ENCODE measurements around the gene LRRC53.

LRRC53 gene

DNA sequence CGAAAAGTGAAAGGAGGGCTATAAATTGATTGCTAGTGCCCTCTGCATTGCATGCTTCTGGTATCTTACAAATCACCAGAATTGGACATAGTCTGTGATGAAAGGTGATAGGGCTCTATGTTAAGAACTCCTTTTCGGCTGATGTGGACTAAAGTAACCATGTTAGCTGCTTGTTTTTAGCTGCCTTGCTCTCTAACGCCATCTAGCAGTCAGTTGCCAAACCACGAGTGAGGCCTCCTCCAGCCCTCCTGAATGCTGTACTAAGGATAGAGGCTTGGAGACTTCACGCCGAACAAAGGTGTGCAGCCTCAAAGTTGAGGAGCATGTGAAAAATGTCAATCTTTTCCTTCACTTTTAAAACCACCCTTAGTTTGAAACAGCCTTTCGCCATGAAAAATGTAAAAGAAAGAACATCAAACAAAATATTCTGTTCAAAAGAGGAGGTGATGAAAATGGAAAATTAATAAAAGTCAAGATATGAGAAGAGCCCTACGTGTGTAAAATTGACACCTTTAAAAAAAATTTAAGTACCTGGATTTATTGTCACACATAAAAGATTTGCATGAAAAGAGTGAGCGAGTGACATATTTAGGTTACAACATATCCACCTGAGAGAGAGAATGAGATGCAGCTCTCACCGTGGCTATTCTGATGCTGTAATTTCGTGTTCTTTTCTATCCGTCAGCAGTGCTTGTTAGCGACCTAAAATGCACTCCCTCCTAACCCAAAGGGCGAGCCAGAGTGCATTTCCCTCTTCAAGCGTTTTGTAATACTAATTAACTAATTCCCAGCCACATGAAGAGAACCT, 8.1 kb downstream of the LRRC53 start:
- no peak overlapping the region for H3K4me3 Mint-ChIP-seq
- peaks cover 3% of the 10 kb centered on the region for H3K27me3 Mint-ChIP-seq (ENCODE audit: low read depth)
- TF ChIP-seq, protein P1, sequence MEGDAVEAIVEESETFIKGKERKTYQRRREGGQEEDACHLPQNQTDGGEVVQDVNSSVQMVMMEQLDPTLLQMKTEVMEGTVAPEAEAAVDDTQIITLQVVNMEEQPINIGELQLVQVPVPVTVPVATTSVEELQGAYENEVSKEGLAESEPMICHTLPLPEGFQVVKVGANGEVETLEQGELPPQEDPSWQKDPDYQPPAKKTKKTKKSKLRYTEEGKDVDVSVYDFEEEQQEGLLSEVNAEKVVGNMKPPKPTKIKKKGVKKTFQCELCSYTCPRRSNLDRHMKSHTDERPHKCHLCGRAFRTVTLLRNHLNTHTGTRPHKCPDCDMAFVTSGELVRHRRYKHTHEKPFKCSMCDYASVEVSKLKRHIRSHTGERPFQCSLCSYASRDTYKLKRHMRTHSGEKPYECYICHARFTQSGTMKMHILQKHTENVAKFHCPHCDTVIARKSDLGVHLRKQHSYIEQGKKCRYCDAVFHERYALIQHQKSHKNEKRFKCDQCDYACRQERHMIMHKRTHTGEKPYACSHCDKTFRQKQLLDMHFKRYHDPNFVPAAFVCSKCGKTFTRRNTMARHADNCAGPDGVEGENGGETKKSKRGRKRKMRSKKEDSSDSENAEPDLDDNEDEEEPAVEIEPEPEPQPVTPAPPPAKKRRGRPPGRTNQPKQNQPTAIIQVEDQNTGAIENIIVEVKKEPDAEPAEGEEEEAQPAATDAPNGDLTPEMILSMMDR (IDR thresholded peaks at IDR 0.05; ENCODE audit: unreplicated experiment in 3 of 3), result peak; percentile 79 to 89 (median 89)
- H3K4me1 Mint-ChIP-seq, result no peaks in the 10 kb centered on the region
- H3K36me3 Mint-ChIP-seq (ENCODE audit: low read depth), result no peaks in the 10 kb centered on the region
- no peak overlapping the region for H3K27ac Mint-ChIP-seq
- H3K9me3 Mint-ChIP-seq, result no peaks in the 10 kb centered on the region

DNA sequence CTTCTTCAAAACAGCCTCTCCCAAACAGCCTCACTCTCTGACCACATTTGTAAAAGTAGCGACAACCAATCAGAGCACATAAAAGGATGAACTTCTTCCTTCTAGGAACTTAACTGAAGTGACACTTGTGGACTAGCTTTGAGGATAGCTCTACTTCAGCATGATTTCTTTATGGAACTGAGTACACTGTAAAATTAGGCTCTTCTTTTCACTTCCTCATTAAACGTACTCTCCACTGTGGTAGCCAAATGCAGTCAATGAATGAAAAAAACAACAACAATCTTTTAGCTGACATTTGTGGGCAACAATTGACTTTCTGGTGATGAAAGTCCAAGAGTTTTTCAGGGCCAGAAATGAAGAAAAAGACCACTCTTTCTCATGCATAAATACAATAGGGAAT, 9.6 kb downstream of the LRRC53 start:
- no peaks in the 10 kb centered on the region for H3K4me1 Mint-ChIP-seq
- TF ChIP-seq, protein P1 (IDR thresholded peaks at IDR 0.05; ENCODE audit: unreplicated experiment in 3 of 3), result no peak
- no peaks in the 10 kb centered on the region for H3K9me3 Mint-ChIP-seq
- no peak overlapping the region for H3K4me3 Mint-ChIP-seq
- no peak overlapping the region for H3K27ac Mint-ChIP-seq
- H3K36me3 Mint-ChIP-seq (ENCODE audit: low read depth), result no peaks in the 10 kb centered on the region
- H3K27me3 Mint-ChIP-seq (ENCODE audit: low read depth), result no peaks in the 10 kb centered on the region

DNA sequence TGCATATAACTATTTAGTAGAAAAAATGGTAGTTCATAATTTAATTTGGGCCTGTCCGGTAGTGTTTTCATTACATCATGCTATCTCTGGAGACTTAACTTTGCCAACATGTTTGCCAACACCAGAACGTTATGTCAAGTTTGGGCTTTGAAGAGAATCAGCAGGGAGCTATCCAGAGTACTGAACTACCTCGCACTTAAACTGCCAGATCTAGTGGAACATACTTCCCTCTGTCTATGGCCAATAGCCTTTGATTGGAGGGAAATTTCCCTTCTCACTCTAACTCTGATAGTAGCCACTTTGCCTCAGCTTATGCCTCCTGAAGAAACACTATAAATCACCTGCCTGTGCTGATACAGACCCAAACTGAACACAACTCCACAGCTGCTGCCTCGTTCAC, 10.0 kb downstream of the LRRC53 start:
- no peaks in the 10 kb centered on the region for H3K27me3 Mint-ChIP-seq (ENCODE audit: low read depth)

DNA sequence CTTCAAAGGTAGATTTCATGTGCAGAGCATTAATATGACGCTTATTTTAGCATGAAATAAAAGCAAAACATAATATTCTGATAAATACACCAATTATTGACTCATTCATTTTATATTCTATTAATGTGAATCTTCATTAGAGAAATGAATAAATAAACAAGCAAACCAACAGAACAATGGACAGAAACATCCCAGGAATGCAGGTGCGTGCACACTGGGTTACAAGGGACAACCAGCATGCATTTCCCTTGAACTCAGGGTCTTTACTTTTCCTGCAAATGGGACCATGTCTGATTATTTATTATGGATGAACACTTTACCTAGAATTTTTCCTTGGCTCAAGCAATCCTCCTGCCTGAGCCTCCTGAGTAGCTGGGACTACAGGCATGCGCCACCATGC, 13.5 kb downstream of the LRRC53 start:
- no peak overlapping the region for H3K4me3 Mint-ChIP-seq
- no peaks in the 10 kb centered on the region for H3K4me1 Mint-ChIP-seq
- no peaks in the 10 kb centered on the region for H3K36me3 Mint-ChIP-seq (ENCODE audit: low read depth)
- no peaks in the 10 kb centered on the region for H3K27me3 Mint-ChIP-seq (ENCODE audit: low read depth)
- TF ChIP-seq, protein P1 (IDR thresholded peaks at IDR 0.05; ENCODE audit: unreplicated experiment in 3 of 3), result no peak
- no peaks in the 10 kb centered on the region for H3K9me3 Mint-ChIP-seq
- H3K27ac Mint-ChIP-seq, result no peak overlapping the region

More for the DNA sequence above, 10.0 kb downstream of the LRRC53 start:
- Mint-ChIP-seq H3K4me3 (no peak overlapping the region), H3K9me3 (no peaks in the 10 kb centered on the region), H3K4me1 (no peaks in the 10 kb centered on the region), H3K27ac (no peak overlapping the region), H3K36me3 (ENCODE audit: low read depth) (no peaks in the 10 kb centered on the region)
- TF ChIP-seq, protein P1 (IDR thresholded peaks at IDR 0.05; ENCODE audit: unreplicated experiment in 3 of 3), result no peak

DNA sequence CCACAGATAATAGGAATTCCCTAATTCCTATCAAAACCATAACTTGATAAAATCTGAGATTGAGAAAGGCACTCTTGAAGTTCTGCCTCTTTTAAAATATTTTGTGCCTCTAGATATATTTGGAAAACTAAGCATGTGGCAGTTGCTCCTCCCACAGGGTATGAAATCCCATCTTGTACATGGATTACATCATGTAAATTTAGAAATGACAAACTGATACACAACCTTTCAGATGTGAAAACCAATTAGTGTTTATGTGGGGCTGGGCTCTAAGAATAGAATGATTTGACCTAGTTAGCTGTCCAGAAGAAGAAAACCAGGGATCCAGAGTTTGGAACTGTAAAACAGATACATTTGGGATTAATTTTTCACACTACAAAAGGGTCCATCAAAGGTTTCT, 15.7 kb downstream of the LRRC53 start:
- Mint-ChIP-seq H3K4me3 (no peak overlapping the region), H3K36me3 (ENCODE audit: low read depth) (no peaks in the 10 kb centered on the region), H3K27me3 (ENCODE audit: low read depth) (no peaks in the 10 kb centered on the region), H3K9me3 (no peaks in the 10 kb centered on the region), H3K27ac (no peak overlapping the region), H3K4me1 (no peaks in the 10 kb centered on the region)
- TF ChIP-seq, protein P1 (IDR thresholded peaks at IDR 0.05; ENCODE audit: unreplicated experiment in 3 of 3), result no peak

DNA sequence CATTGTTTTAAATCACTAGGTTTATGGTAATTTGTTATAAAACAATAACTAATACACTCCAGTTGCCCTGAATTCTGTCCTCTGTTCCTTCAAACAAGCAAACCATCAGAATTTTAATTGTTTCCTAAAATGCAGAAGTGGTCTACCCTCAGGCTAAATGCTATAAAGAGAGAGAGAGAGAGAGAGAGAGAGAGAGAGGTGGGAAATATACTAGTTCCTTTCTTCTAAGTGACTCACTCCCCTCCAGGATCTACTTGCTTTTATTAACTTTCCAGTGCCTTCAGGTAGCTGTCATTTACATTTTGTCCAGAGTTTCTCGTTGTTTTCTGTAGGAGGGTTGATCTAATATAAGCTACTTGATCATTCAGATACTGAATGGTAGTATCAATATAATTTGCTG, 26.4 kb downstream of the LRRC53 start:
- no peak overlapping the region for H3K27ac Mint-ChIP-seq
- no peak overlapping the region for H3K4me3 Mint-ChIP-seq
- no peaks in the 10 kb centered on the region for H3K4me1 Mint-ChIP-seq
- TF ChIP-seq, protein P1 (IDR thresholded peaks at IDR 0.05; ENCODE audit: unreplicated experiment in 3 of 3), result no peak
- no peaks in the 10 kb centered on the region for H3K27me3 Mint-ChIP-seq (ENCODE audit: low read depth)
- no peaks in the 10 kb centered on the region for H3K9me3 Mint-ChIP-seq
- no peaks in the 10 kb centered on the region for H3K36me3 Mint-ChIP-seq (ENCODE audit: low read depth)

Measured in nephron (organoid).